Stimulated activated CD4-positive, alpha-beta T cell treated with anti-CD3 and anti-CD28 coated beads, Interleukin-15, amount 100 ng/mL, for 48 hours (primary cell): Measurements from ENCODE around the gene GLCCI1.

ENCODE experiments used
- DNase-seq, 2 donors: peaks; one replicate each; pipeline ENCODE4 v3.0.0-alpha.2; 2020; ENCODE audit warnings: low read depth in 2 of 2

The GLCCI1 gene

GRCh38 chr7:8130663-8131062, 162.1 kb downstream of the GLCCI1 start:
- no peak for DNase-seq

DNA sequence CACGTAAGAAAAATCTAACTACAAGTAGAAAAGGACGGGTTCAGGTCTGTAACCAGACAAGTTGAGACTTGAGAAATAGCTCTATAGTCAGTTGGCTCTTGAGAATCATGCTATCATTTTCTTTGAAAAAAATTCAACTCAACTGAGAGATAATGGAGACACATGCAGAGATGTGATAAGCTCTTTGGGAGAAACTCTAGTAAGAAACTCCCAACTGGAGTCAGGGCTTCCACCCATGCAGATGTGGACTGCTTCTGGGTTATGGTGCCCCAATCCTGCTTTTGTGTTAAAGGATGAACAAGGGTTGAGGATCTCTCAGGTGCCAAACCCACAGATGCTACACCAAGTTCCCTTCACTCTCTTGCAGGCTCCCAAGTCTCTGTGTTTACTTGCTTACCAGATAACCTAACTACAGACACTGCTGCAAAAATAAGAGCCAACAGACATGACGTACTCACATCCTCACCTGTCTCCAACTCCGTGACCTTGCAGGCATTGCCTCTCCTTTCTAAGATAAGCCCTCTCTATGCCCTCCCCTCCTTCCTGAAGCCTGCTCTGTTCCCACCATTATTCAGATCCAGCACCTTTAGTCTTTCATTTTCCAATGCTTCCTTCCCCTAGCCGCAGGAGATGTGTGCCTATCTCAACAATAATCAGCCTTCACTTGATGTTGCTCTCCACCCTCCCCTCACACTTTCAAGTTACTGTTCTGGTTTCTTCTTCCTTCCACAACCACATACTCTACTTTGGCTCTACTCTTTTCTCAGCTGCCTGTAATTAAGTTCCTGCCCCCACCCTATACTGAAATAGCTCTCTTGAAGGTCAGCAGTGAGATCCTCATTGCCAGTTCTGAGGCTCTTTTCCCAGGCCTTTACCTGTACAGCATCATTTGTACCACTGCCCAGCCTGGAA, 163.4 kb downstream of the GLCCI1 start:
- no peak for DNase-seq

GRCh38 chr7:8133188-8133848, 164.7 kb downstream of the GLCCI1 start:
- no peak for DNase-seq

DNA sequence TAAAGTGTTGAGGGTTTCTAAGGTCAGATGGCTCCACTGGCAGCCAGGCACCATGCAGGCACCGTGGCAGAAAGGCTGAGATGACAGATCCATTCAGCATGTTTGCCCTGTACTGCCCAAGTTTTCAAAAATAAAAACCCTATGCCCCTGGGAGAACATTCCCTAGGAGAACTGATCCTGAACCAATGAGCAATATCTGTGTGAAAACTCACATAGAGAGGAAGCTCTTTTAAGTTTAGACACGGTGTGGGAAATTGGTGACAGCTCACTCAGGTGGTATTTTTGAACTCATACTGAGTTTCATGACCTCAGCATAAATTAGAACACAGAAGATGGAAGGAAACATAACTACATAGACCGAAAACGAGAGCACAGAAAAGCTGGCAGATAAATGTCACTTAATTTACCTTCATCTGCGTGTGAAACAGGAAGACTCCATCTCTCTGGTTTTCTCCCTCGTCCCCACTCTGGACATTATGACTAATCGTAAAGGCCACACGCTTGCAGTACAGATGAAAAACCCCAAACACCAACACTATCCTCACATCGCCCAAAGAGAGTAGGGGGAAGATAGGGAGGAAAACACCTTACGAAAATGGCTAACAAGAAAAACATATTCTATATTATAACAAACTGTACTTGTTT, 165.6 kb downstream of the GLCCI1 start:
- DNase-seq = no peak

DNA sequence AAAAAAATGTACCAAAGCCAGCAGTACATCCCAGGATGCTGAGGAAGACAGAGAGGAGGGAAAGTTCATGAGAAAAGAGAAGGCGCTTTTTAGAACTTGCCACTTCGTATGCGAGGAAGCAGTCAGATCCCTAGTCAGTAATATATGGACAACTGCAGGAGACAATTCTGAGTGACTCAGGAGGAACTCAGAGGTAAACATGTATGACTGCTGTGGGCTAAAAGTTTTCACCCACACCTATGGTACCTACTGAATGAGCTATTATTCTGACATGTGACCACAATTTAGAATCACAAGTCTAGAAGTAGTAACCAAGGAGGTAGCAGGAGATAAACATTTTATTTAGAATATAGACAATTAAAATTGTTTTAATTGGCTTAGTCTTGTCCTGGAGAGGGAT, 166.8 kb downstream of the GLCCI1 start:
- no peak for DNase-seq

GRCh38 chr7:8136051-8136730, 167.6 kb downstream of the GLCCI1 start:
- no peak for DNase-seq
